ENCODE data around the gene TEC.

TEC gene

GRCh38 chr4:48216563-48216962, 53.1 kb downstream of the TEC start:
- Histone ChIP-seq H2AFZ (ENCODE audit: low read length) (no peak overlapping the region), H3K36me3 (ENCODE audit: insufficient read depth, low read length) (peaks cover 34% of the 10 kb centered on the region), H3K4me3 (ENCODE audit: low read length, poor library complexity, severe bottlenecking) (no peak overlapping the region), H3K9me3 (ENCODE audit: insufficient read depth, low read depth, low read length) (no peaks in the 10 kb centered on the region), H3K27me3 (ENCODE audit: insufficient read depth, low read length, poor library complexity, severe bottlenecking) (no peaks in the 10 kb centered on the region), H4K20me1 (ENCODE audit: insufficient read depth, low read length, poor library complexity, severe bottlenecking) (no peaks in the 10 kb centered on the region), H3K79me2 (ENCODE audit: insufficient read depth, low read length) (peaks cover 85% of the 10 kb centered on the region), H3K4me2 (ENCODE audit: low read depth, low read length, poor library complexity, severe bottlenecking) (no peak overlapping the region), H3K9ac (ENCODE audit: low read depth, low read length, poor library complexity, severe bottlenecking) (no peak overlapping the region), H3K4me1 (ENCODE audit: insufficient read depth, low read length, poor library complexity, severe bottlenecking) (peaks cover 44% of the 10 kb centered on the region), H3K9me2 (replicated peaks; ENCODE audit: low read depth, low read length) (no peaks in the 10 kb centered on the region), H3F3A (ENCODE audit: low read depth) (peaks cover 5% of the 10 kb centered on the region)
- TF ChIP-seq EZH2phosphoT487 (IDR thresholded peaks at IDR 0.05; ENCODE audit: borderline replicate concordance): no peak
- TF ChIP-seq, protein P1, sequence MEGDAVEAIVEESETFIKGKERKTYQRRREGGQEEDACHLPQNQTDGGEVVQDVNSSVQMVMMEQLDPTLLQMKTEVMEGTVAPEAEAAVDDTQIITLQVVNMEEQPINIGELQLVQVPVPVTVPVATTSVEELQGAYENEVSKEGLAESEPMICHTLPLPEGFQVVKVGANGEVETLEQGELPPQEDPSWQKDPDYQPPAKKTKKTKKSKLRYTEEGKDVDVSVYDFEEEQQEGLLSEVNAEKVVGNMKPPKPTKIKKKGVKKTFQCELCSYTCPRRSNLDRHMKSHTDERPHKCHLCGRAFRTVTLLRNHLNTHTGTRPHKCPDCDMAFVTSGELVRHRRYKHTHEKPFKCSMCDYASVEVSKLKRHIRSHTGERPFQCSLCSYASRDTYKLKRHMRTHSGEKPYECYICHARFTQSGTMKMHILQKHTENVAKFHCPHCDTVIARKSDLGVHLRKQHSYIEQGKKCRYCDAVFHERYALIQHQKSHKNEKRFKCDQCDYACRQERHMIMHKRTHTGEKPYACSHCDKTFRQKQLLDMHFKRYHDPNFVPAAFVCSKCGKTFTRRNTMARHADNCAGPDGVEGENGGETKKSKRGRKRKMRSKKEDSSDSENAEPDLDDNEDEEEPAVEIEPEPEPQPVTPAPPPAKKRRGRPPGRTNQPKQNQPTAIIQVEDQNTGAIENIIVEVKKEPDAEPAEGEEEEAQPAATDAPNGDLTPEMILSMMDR (conservative IDR thresholded peaks at IDR 0.05; ENCODE audit: low read length): no peak

GRCh38 chr4:48215977-48216376, 53.7 kb downstream of the TEC start:
- H3K79me2 ChIP-seq (ENCODE audit: insufficient read depth, low read length): peaks cover 80% of the 10 kb centered on the region
- H3K9ac ChIP-seq (ENCODE audit: low read depth, low read length, poor library complexity, severe bottlenecking): no peak overlapping the region
- no peaks in the 10 kb centered on the region for H3K27me3 ChIP-seq (ENCODE audit: insufficient read depth, low read length, poor library complexity, severe bottlenecking)
- H3F3A ChIP-seq (ENCODE audit: low read depth): peaks cover 11% of the 10 kb centered on the region
- peaks cover 30% of the 10 kb centered on the region for H3K36me3 ChIP-seq (ENCODE audit: insufficient read depth, low read length)
- H3K4me2 ChIP-seq (ENCODE audit: low read depth, low read length, poor library complexity, severe bottlenecking): no peak overlapping the region
- H2AFZ ChIP-seq (ENCODE audit: low read length): no peak overlapping the region
- no peak for TF ChIP-seq EZH2phosphoT487 (IDR thresholded peaks at IDR 0.05; ENCODE audit: borderline replicate concordance)
- TF ChIP-seq, protein P1 (conservative IDR thresholded peaks at IDR 0.05; ENCODE audit: low read length): no peak
- no peaks in the 10 kb centered on the region for H4K20me1 ChIP-seq (ENCODE audit: insufficient read depth, low read length, poor library complexity, severe bottlenecking)
- H3K4me3 ChIP-seq (ENCODE audit: low read length, poor library complexity, severe bottlenecking): no peak overlapping the region
- H3K9me2 ChIP-seq (replicated peaks; ENCODE audit: low read depth, low read length): no peaks in the 10 kb centered on the region
- no peaks in the 10 kb centered on the region for H3K9me3 ChIP-seq (ENCODE audit: insufficient read depth, low read depth, low read length)
- peaks cover 50% of the 10 kb centered on the region for H3K4me1 ChIP-seq (ENCODE audit: insufficient read depth, low read length, poor library complexity, severe bottlenecking)

GRCh38 chr4:48212165-48212564, 57.5 kb downstream of the TEC start:
- Histone ChIP-seq H3K4me1 (ENCODE audit: insufficient read depth, low read length, poor library complexity, severe bottlenecking) (peaks cover 70% of the 10 kb centered on the region), H3K27me3 (ENCODE audit: insufficient read depth, low read length, poor library complexity, severe bottlenecking) (no peaks in the 10 kb centered on the region), H3K4me2 (ENCODE audit: low read depth, low read length, poor library complexity, severe bottlenecking) (peak overlapping the region; percentile 83), H3K4me3 (ENCODE audit: low read length, poor library complexity, severe bottlenecking) (peak overlapping the region; percentile 67), H4K20me1 (ENCODE audit: insufficient read depth, low read length, poor library complexity, severe bottlenecking) (no peaks in the 10 kb centered on the region), H2AFZ (ENCODE audit: low read length) (no peak overlapping the region), H3K36me3 (ENCODE audit: insufficient read depth, low read length) (peaks cover 1% of the 10 kb centered on the region; the same call in 1 of the 2 replicates), H3K79me2 (ENCODE audit: insufficient read depth, low read length) (peaks cover 83% of the 10 kb centered on the region), H3K9me2 (replicated peaks; ENCODE audit: low read depth, low read length) (no peaks in the 10 kb centered on the region), H3K9me3 (ENCODE audit: insufficient read depth, low read depth, low read length) (no peaks in the 10 kb centered on the region), H3F3A (ENCODE audit: low read depth) (peaks cover 17% of the 10 kb centered on the region), H3K9ac (ENCODE audit: low read depth, low read length, poor library complexity, severe bottlenecking) (peak overlapping the region; percentile 63)
- no peak for TF ChIP-seq EZH2phosphoT487 (IDR thresholded peaks at IDR 0.05; ENCODE audit: borderline replicate concordance)
- TF ChIP-seq, protein P1 (conservative IDR thresholded peaks at IDR 0.05; ENCODE audit: low read length): no peak

All from Loucy (cell line).